ENCODE results near the gene JAK3.

DNA sequence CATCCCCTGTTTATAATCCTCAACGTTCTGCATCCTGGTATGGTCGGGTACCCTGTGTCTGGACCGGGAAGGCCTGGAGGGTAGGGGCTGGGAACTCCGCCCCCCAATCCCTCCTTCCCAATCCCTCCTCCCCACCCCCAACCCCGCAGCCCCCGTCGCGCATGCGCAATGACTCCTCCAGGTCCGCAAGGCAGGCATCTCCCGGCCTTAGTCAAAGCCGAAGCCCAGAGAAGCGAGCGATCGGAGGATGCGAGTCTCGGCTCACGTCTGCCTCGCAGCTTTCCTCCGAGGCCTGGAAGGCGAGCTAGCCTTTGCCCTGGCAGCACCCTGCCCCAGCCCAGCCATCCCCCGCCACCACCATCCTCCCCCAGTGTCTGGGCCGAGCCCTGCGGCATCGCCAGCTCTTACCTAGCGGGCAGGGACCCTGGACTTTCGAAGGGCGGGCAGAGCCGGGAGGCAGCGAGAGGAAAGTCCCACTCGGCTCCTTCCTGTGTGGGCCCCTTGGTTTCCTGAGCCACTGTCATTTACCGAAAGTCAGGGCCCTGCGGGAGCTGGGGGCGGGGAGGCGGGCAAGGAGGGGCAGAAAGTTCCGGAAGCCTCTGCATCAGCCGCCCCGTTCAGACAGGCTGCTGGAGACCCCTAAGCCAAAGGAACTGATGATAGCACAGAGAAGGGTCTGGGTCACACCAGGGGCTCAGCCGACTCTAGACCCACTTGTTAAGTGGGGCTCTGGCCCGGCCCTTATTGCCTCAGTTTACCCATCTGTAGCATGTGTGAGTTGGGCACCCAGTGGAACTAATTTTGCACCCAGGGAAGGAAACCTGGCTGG, at the start of gene JAK3:
- no peak for TF ChIP-seq SREBF1 (IDR thresholded peaks at IDR 0.05; ENCODE audit: low read length)
- TF ChIP-seq, protein P1, sequence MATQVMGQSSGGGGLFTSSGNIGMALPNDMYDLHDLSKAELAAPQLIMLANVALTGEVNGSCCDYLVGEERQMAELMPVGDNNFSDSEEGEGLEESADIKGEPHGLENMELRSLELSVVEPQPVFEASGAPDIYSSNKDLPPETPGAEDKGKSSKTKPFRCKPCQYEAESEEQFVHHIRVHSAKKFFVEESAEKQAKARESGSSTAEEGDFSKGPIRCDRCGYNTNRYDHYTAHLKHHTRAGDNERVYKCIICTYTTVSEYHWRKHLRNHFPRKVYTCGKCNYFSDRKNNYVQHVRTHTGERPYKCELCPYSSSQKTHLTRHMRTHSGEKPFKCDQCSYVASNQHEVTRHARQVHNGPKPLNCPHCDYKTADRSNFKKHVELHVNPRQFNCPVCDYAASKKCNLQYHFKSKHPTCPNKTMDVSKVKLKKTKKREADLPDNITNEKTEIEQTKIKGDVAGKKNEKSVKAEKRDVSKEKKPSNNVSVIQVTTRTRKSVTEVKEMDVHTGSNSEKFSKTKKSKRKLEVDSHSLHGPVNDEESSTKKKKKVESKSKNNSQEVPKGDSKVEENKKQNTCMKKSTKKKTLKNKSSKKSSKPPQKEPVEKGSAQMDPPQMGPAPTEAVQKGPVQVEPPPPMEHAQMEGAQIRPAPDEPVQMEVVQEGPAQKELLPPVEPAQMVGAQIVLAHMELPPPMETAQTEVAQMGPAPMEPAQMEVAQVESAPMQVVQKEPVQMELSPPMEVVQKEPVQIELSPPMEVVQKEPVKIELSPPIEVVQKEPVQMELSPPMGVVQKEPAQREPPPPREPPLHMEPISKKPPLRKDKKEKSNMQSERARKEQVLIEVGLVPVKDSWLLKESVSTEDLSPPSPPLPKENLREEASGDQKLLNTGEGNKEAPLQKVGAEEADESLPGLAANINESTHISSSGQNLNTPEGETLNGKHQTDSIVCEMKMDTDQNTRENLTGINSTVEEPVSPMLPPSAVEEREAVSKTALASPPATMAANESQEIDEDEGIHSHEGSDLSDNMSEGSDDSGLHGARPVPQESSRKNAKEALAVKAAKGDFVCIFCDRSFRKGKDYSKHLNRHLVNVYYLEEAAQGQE (IDR thresholded peaks at IDR 0.05; ENCODE audit: low read depth, low read length) = no peak
- TF ChIP-seq HDGF (IDR thresholded peaks at IDR 0.05) = no peak; the same call in 1 of the 2 replicates
- TF ChIP-seq, protein P2, sequence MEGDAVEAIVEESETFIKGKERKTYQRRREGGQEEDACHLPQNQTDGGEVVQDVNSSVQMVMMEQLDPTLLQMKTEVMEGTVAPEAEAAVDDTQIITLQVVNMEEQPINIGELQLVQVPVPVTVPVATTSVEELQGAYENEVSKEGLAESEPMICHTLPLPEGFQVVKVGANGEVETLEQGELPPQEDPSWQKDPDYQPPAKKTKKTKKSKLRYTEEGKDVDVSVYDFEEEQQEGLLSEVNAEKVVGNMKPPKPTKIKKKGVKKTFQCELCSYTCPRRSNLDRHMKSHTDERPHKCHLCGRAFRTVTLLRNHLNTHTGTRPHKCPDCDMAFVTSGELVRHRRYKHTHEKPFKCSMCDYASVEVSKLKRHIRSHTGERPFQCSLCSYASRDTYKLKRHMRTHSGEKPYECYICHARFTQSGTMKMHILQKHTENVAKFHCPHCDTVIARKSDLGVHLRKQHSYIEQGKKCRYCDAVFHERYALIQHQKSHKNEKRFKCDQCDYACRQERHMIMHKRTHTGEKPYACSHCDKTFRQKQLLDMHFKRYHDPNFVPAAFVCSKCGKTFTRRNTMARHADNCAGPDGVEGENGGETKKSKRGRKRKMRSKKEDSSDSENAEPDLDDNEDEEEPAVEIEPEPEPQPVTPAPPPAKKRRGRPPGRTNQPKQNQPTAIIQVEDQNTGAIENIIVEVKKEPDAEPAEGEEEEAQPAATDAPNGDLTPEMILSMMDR (IDR thresholded peaks at IDR 0.05 in 2 of 3, conservative IDR thresholded peaks at IDR 0.05 in 1 of 3; ENCODE audit: control insufficient read depth in 2 of 3, extremely low read depth in 1 of 3, insufficient read depth in 1 of 3, low read depth in 3 of 3, low read length in 3 of 3) = no peak
- TF ChIP-seq YY1 (IDR thresholded peaks at IDR 0.05; ENCODE audit: low read depth, low read length) = peak; percentile 51; the same call in 1 of the 2 replicates

Data from GM12878 (cell line).